Caco-2 (cell line): ENCODE measurements around the gene HCRTR2. TPM values are rescaled to one million over a fixed set of nuclear protein-coding genes. Genes with fewer than 3 reads are reported as not detected.

Experiments used
- BruUV-seq: library from RNA; stranded (reverse); fragments of 400-500 nt; replicated peaks from 2 replicates; lab custom pipeline; 2021; lab: Mats Ljungman, UMichigan
- CTCF ChIA-PET: fragments of 300-600 bp; sonication (Branson Sonifier 250); formaldehyde crosslinking; loops from one replicate; lab custom pipeline; 2022; ENCODE audit warnings: antibody characterized with exemption; lab: Charles Lee
- POLR2A ChIA-PET: fragments of 300-600 bp; sonication (Branson Sonifier 250); formaldehyde crosslinking; loops from one replicate; lab custom pipeline; 2022; ENCODE audit warnings: antibody characterized with exemption; lab: Charles Lee
- DNase-seq, 2 experiments: peaks; one replicate each; pipeline versions ENCODE4 v3.0.0 to v3.0.0-alpha.2; 2020 to 2022
- H3K27me3 ChIP-seq: replicated peaks from 2 replicates; pipeline ENCODE4 v1.6.0; 2011; ENCODE audit warnings: low read length; ENCODE audit not compliant: control insufficient read depth, insufficient read depth
- H3K36me3 ChIP-seq: 2 replicates; pipeline ENCODE4 v1.5.1; 2011; ENCODE audit warnings: low read length; ENCODE audit not compliant: control insufficient read depth, insufficient read depth
- H3K4me1 ChIP-seq: fragments of 250-450 bp; sonication (Bioruptor Pico); 2 replicates; pipeline ENCODE4 v1.5.1; 2020; ENCODE audit warnings: mild to moderate bottlenecking
- H3K4me3 ChIP-seq: 2 replicates; pipeline ENCODE4 v1.5.1; 2011; ENCODE audit warnings: low read depth, mild to moderate bottlenecking, control low read depth, low read length
- H3K9me3 ChIP-seq: fragments of 250-450 bp; sonication (Bioruptor Pico); 2 replicates; pipeline ENCODE4 v1.5.1; 2020; ENCODE audit warnings: mild to moderate bottlenecking, moderate library complexity
- H3K27ac Mint-ChIP-seq: one replicate; pipeline ENCODE4 v1.8.0; 2022; ENCODE audit warnings: mixed read lengths; ENCODE audit not compliant: unreplicated experiment
- H3K27me3 Mint-ChIP-seq: one replicate; pipeline ENCODE4 v1.8.0; 2022; ENCODE audit warnings: mixed read lengths; ENCODE audit not compliant: insufficient read depth, unreplicated experiment
- H3K36me3 Mint-ChIP-seq: one replicate; pipeline ENCODE4 v1.8.0; 2022; ENCODE audit warnings: mild to moderate bottlenecking, mixed read lengths; ENCODE audit not compliant: insufficient read depth, unreplicated experiment
- H3K4me1 Mint-ChIP-seq: one replicate; pipeline ENCODE4 v1.8.0; 2022; ENCODE audit warnings: low read depth, mixed read lengths; ENCODE audit not compliant: unreplicated experiment
- H3K4me3 Mint-ChIP-seq: one replicate; pipeline ENCODE4 v1.8.0; 2022; ENCODE audit warnings: mild to moderate bottlenecking, moderate library complexity, mixed read lengths; ENCODE audit not compliant: unreplicated experiment
- H3K9me3 Mint-ChIP-seq: one replicate; pipeline ENCODE4 v1.8.0; 2022; ENCODE audit warnings: mixed read lengths; ENCODE audit not compliant: unreplicated experiment
- intact Hi-C: fragments of 100-400 bp; cut with micrococcal nuclease; formaldehyde crosslinking; loops from one replicate; pipeline ENCODE4 v1.10.0; 2022; ENCODE audit not compliant: unreplicated experiment
- total RNA-seq: library from RNA; stranded (reverse); gene quantifications from 2 replicates; pipeline ENCODE4 v1.2.3, GENCODE V29; 2022
- TF ChIP-seq, protein P1 (sequence below), 2 experiments: fragments of 200-600 bp in 1 of 2; IDR thresholded peaks; 1 replicate in 1 of 2; 2 replicates in 1 of 2; pipeline versions ENCODE4 v1.5.1 to v1.8.0; 2011 to 2022; ENCODE audit warnings: antibody characterized with exemption in 1 of 2, control low read depth in 1 of 2, inconsistent platforms in 1 of 2, low read depth in 1 of 2, low read length in 1 of 2, mild to moderate bottlenecking in 1 of 2, moderate library complexity in 1 of 2; ENCODE audit not compliant: insufficient read depth in 1 of 2, severe bottlenecking in 1 of 2, unreplicated experiment in 1 of 2

The HCRTR2 gene
- total RNA-seq, 1 experiment from 2014 or later = 1.3 TPM

DNA sequence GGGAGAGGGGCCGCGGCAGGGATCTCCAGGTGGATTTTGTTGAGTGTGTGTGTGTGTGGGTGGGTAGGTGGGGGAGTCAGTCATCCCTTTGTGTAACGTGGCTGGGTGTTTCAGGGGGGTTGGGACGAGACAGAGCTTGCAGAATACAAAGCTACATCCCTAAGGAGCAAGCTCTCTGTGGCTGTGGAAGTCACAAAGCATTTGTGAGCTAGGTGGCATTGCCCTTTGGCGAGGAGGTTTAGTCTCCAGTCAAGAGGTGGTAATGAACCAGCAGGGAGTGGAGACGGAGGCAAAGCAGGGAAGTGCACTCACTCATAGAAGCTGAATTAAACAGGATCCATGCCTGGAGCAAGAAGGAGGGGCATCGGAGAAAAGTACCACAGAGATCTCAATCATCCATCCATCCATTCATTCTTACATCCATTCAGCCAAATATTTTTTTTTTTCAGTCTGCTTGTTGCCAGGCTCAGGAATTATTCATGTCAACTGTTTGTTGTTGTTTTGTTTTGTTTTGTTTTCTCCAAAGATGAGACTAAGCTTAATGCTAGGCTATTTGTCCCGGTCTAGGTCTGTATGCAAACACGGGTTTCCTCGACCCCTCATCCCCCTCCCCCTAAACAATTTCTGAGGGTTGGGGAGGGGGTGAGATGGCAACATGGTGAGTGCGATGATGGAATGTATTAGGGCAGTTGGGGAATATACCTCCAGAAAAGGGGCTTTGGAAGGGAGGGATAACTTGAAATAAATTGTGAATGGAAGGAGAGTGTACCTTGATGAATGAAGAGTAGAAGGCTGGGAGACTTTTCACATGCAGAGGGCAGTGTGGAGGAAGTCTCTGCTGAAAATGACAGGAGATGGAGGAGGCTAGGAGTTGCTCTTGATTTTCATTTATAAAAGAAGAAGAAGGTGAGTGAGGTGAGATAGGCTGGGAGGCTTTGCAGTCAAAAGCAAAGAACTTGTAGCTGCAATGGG lies 1.0 kb downstream of the HCRTR2 start:
- H3K27me3 Mint-ChIP-seq = peaks cover 3% of the 10 kb centered on the region
- CTCF ChIA-PET = no interaction called here
- H3K36me3 Mint-ChIP-seq = no peaks in the 10 kb centered on the region
- intact Hi-C loops = no loop called here
- TF ChIP-seq, protein P1, sequence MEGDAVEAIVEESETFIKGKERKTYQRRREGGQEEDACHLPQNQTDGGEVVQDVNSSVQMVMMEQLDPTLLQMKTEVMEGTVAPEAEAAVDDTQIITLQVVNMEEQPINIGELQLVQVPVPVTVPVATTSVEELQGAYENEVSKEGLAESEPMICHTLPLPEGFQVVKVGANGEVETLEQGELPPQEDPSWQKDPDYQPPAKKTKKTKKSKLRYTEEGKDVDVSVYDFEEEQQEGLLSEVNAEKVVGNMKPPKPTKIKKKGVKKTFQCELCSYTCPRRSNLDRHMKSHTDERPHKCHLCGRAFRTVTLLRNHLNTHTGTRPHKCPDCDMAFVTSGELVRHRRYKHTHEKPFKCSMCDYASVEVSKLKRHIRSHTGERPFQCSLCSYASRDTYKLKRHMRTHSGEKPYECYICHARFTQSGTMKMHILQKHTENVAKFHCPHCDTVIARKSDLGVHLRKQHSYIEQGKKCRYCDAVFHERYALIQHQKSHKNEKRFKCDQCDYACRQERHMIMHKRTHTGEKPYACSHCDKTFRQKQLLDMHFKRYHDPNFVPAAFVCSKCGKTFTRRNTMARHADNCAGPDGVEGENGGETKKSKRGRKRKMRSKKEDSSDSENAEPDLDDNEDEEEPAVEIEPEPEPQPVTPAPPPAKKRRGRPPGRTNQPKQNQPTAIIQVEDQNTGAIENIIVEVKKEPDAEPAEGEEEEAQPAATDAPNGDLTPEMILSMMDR (IDR thresholded peaks at IDR 0.05; ENCODE audit: insufficient read depth in 1 of 2, low read depth in 1 of 2, low read length in 1 of 2, severe bottlenecking in 1 of 2, unreplicated experiment in 1 of 2) = no peak
- BruUV-seq = no TSS peak
- no peaks in the 10 kb centered on the region for H3K4me1 ChIP-seq
- H3K4me1 Mint-ChIP-seq = no peaks in the 10 kb centered on the region
- no peaks in the 10 kb centered on the region for H3K9me3 Mint-ChIP-seq
- H3K9me3 ChIP-seq = no peaks in the 10 kb centered on the region
- H3K4me3 Mint-ChIP-seq = no peak overlapping the region
- H3K36me3 ChIP-seq = no peaks in the 10 kb centered on the region
- POLR2A ChIA-PET = no interaction called here
- H3K4me3 ChIP-seq = no peak overlapping the region
- no peak for DNase-seq
- no peak overlapping the region for H3K27ac Mint-ChIP-seq
- no peaks in the 10 kb centered on the region for H3K27me3 ChIP-seq

DNA sequence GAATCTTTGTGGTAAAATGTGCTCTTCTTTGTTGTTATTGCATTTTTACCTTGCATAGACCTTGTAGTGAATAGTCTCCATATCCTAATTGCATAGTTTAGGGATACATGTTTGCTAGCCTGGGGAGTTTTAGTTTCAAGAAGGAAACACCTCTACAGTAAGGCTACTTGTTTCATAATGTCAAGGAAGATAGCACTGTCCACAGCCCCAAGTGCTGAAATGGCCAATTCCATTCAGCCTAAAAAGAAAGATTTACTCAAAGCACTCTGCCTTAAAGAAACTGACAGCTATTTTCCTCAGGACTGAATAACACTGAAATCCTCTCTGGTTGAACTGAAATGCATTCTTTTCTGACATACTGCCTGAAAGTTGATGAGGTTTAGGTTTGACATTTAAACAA lies 2.6 kb downstream of the HCRTR2 start:
- H3K27ac Mint-ChIP-seq = no peak overlapping the region
- TF ChIP-seq, protein P1 (IDR thresholded peaks at IDR 0.05; ENCODE audit: insufficient read depth in 1 of 2, low read depth in 1 of 2, low read length in 1 of 2, severe bottlenecking in 1 of 2, unreplicated experiment in 1 of 2) = no peak
- CTCF ChIA-PET = no interaction called here
- DNase-seq = peak in 1 of 2 experiments; percentile 10
- H3K36me3 Mint-ChIP-seq = no peaks in the 10 kb centered on the region
- Histone ChIP-seq H3K4me1 (no peaks in the 10 kb centered on the region), H3K36me3 (no peaks in the 10 kb centered on the region), H3K9me3 (no peaks in the 10 kb centered on the region), H3K4me3 (no peak overlapping the region), H3K27me3 (no peaks in the 10 kb centered on the region)
- H3K9me3 Mint-ChIP-seq = no peaks in the 10 kb centered on the region
- no peak overlapping the region for H3K4me3 Mint-ChIP-seq
- peaks cover 3% of the 10 kb centered on the region for H3K27me3 Mint-ChIP-seq
- no peaks in the 10 kb centered on the region for H3K4me1 Mint-ChIP-seq
- POLR2A ChIA-PET = no interaction called here
- BruUV-seq = no TSS peak
- intact Hi-C loops = no loop called here

DNA sequence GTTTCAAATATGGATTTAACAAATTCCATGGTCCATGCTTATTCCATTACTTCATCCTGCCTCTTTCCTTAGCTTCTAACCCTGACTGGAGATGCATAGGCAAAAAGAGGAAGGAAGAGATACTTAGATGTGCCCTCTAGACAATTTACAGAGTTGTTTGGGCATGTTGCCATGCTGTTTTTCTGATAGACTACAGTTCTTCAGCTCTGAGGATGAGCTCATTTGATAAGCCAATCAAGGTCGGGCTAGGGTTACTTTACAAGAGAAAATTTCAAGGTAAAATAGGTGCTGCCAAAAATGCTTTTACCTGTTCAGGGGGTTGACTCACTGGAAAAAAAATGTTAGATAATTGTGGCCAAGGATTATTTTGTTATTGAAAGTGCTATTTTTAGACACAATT lies 5.9 kb downstream of the HCRTR2 start:
- Histone ChIP-seq H3K4me1 (no peaks in the 10 kb centered on the region), H3K36me3 (no peaks in the 10 kb centered on the region), H3K27me3 (no peaks in the 10 kb centered on the region), H3K9me3 (no peaks in the 10 kb centered on the region), H3K4me3 (no peak overlapping the region)
- intact Hi-C loops = no loop called here
- CTCF ChIA-PET = no interaction called here
- POLR2A ChIA-PET = no interaction called here
- Mint-ChIP-seq H3K27ac (no peak overlapping the region), H3K9me3 (no peaks in the 10 kb centered on the region), H3K27me3 (peaks cover 8% of the 10 kb centered on the region), H3K4me3 (no peak overlapping the region), H3K36me3 (no peaks in the 10 kb centered on the region), H3K4me1 (no peaks in the 10 kb centered on the region)
- DNase-seq = no peak
- BruUV-seq = no TSS peak
- TF ChIP-seq, protein P1 (IDR thresholded peaks at IDR 0.05; ENCODE audit: insufficient read depth in 1 of 2, low read depth in 1 of 2, low read length in 1 of 2, severe bottlenecking in 1 of 2, unreplicated experiment in 1 of 2) = no peak
